GM21390 (cell line): ENCODE measurements around the gene TTI1.
"Not testable (repeated sequence)": the region's sequence is repeated elsewhere in the genome, so short reads cannot be mapped to it uniquely, and the experiment has no call there.

ENCODE experiments used
- ATAC-seq: cut with Tn5 transposase; IDR thresholded peaks from one replicate; pipeline ENCODE4 v1.9.1; 2021; ENCODE audit not compliant: unreplicated experiment

Gene TTI1

GRCh38 chr20:37970856-37971245, 62.4 kb downstream of the TTI1 start:
- ATAC-seq: no peak

- ATAC-seq: no peak
Measured at GRCh38 chr20:37969949-37970855, 63.1 kb downstream of the TTI1 start.

- no peak for ATAC-seq
Measured at GRCh38 chr20:37968841-37969401, 64.3 kb downstream of the TTI1 start.

- ATAC-seq: not testable (repeated sequence)
Measured at GRCh38 chr20:37963483-37963882, 69.8 kb downstream of the TTI1 start.

- ATAC-seq: no peak
Measured at GRCh38 chr20:37961066-37961465, 72.2 kb downstream of the TTI1 start.

- ATAC-seq: no peak
Measured at GRCh38 chr20:37958856-37959520, 74.3 kb downstream of the TTI1 start.

GRCh38 chr20:37956107-37956585, 77.1 kb downstream of the TTI1 start:
- no peak for ATAC-seq

GRCh38 chr20:37955511-37955910, 77.7 kb downstream of the TTI1 start:
- ATAC-seq: no peak

GRCh38 chr20:37954626-37955025, 78.6 kb downstream of the TTI1 start:
- ATAC-seq: no peak

GRCh38 chr20:37954190-37954589, 79.1 kb downstream of the TTI1 start:
- ATAC-seq: no peak

- no peak for ATAC-seq
Measured at GRCh38 chr20:37948956-37949355, 84.3 kb downstream of the TTI1 start.

GRCh38 chr20:37947943-37948342, 85.3 kb downstream of the TTI1 start:
- no peak for ATAC-seq

- no peak for ATAC-seq
Measured at GRCh38 chr20:37946946-37947345, 86.3 kb downstream of the TTI1 start.

GRCh38 chr20:37945091-37945547, 88.1 kb downstream of the TTI1 start:
- ATAC-seq: no peak

GRCh38 chr20:37944456-37944981, 88.7 kb downstream of the TTI1 start:
- no peak for ATAC-seq

- ATAC-seq: no peak
Measured at GRCh38 chr20:37943501-37944455, 89.5 kb downstream of the TTI1 start.

GRCh38 chr20:37943033-37943432, 90.2 kb downstream of the TTI1 start:
- ATAC-seq: no peak

GRCh38 chr20:37941992-37942391, 91.3 kb downstream of the TTI1 start:
- ATAC-seq: no peak

GRCh38 chr20:37941332-37941731, 91.9 kb downstream of the TTI1 start:
- no peak for ATAC-seq

GRCh38 chr20:37940858-37941257, 92.4 kb downstream of the TTI1 start:
- no peak for ATAC-seq
